Trophoblast cell (in vitro differentiated cells and primary cell): ENCODE results near the gene CADPS.

ENCODE experiments used
- DNase-seq, 2 donors: peaks; one replicate each; pipeline ENCODE4 v3.0.0-alpha.2; 2016
- H2AFZ ChIP-seq: 2 replicates; pipeline ENCODE4 v1.6.1; 2013; ENCODE audit warnings: low read length, moderate library complexity, mild to moderate bottlenecking; ENCODE audit not compliant: insufficient read depth, poor library complexity
- H2AK5ac ChIP-seq: 2 replicates; pipeline ENCODE4 v1.6.1; 2013; ENCODE audit warnings: mild to moderate bottlenecking, low read length
- H2BK120ac ChIP-seq: 2 replicates; pipeline ENCODE4 v1.6.1; 2013; ENCODE audit warnings: low read length, mild to moderate bottlenecking, moderate library complexity; ENCODE audit not compliant: insufficient read depth, poor library complexity
- H2BK12ac ChIP-seq: 2 replicates; pipeline ENCODE4 v1.6.1; 2013; ENCODE audit warnings: mild to moderate bottlenecking, low read length, moderate library complexity
- H2BK5ac ChIP-seq: 2 replicates; pipeline ENCODE4 v1.6.1; 2013; ENCODE audit warnings: low read length, low read depth, moderate library complexity, mild to moderate bottlenecking; ENCODE audit not compliant: poor library complexity
- H3K14ac ChIP-seq: 2 replicates; pipeline ENCODE4 v1.6.1; 2013; ENCODE audit warnings: mild to moderate bottlenecking, low read length
- H3K18ac ChIP-seq: 2 replicates; pipeline ENCODE4 v1.6.1; 2013; ENCODE audit warnings: mild to moderate bottlenecking, low read length
- H3K23ac ChIP-seq: 2 replicates; pipeline ENCODE4 v1.6.1; 2013; ENCODE audit warnings: low read length
- H3K27ac ChIP-seq: 2 replicates; pipeline ENCODE4 v1.5.1; 2013; ENCODE audit warnings: low read depth, mild to moderate bottlenecking, inconsistent platforms, low read length, moderate library complexity
- H3K27me3 ChIP-seq: 2 replicates; pipeline ENCODE4 v1.6.1; 2013; ENCODE audit warnings: inconsistent platforms, mild to moderate bottlenecking, low read length, moderate library complexity; ENCODE audit not compliant: insufficient read depth
- H3K36me3 ChIP-seq, 2 experiments: 1 replicate in 1 of 2; 2 replicates in 1 of 2; pipeline ENCODE4 v1.6.1; 2013; ENCODE audit warnings: low read length in 2 of 2, mild to moderate bottlenecking in 2 of 2, moderate library complexity in 1 of 2; ENCODE audit not compliant: insufficient read depth in 2 of 2, control insufficient read depth in 1 of 2
- H3K4ac ChIP-seq: 2 replicates; pipeline ENCODE4 v1.6.1; 2013; ENCODE audit warnings: low read depth, mild to moderate bottlenecking, low read length, moderate library complexity
- H3K4me1 ChIP-seq, 2 experiments: 1 replicate in 1 of 2; 2 replicates in 1 of 2; pipeline ENCODE4 v1.6.1; 2013; ENCODE audit warnings: low read length in 2 of 2, mild to moderate bottlenecking in 2 of 2, moderate library complexity in 1 of 2; ENCODE audit not compliant: insufficient read depth in 2 of 2, control insufficient read depth in 1 of 2
- H3K4me2 ChIP-seq: 2 replicates; pipeline ENCODE4 v1.6.1; 2013; ENCODE audit warnings: inconsistent platforms, mild to moderate bottlenecking, low read length, moderate library complexity
- H3K4me3 ChIP-seq: 2 replicates; pipeline ENCODE4 v1.5.1; 2013; ENCODE audit warnings: mild to moderate bottlenecking, low read depth, low read length, inconsistent platforms
- H3K79me1 ChIP-seq: one replicate; pipeline ENCODE4 v1.6.1; 2013; ENCODE audit warnings: low read length
- H3K79me2 ChIP-seq: 2 replicates; pipeline ENCODE4 v1.6.1; 2013; ENCODE audit warnings: low read length, mild to moderate bottlenecking; ENCODE audit not compliant: control insufficient read depth, insufficient read depth, poor library complexity
- H3K9ac ChIP-seq: 2 replicates; pipeline ENCODE4 v1.6.1; 2013; ENCODE audit warnings: mild to moderate bottlenecking, low read length
- H3K9me3 ChIP-seq: 2 replicates; pipeline ENCODE4 v1.6.1; 2013; ENCODE audit warnings: low read depth, mild to moderate bottlenecking, control low read depth, inconsistent platforms, low read length; ENCODE audit not compliant: insufficient read depth
- H4K12ac ChIP-seq: 2 replicates; pipeline ENCODE4 v1.6.1; 2013; ENCODE audit warnings: low read depth, mild to moderate bottlenecking, low read length, moderate library complexity
- H4K8ac ChIP-seq: 2 replicates; pipeline ENCODE4 v1.6.1; 2013; ENCODE audit warnings: low read depth, mild to moderate bottlenecking, low read length, moderate library complexity
- H4K91ac ChIP-seq: one replicate; pipeline ENCODE4 v1.6.1; 2013; ENCODE audit warnings: low read depth, mild to moderate bottlenecking, low read length, moderate library complexity
- WGBS: extraction: QIAGEN DNeasy Blood & Tissue Kit; methylation state at CpG from one replicate; pipeline ENCODE4 v1.1.7; 2013; ENCODE audit warnings: missing lambda C conversion rate; ENCODE audit not compliant: insufficient read length, insufficient coverage; ENCODE audit errors: extremely low coverage; 5-methylcytosine and 5-hydroxymethylcytosine counted together

Gene CADPS

DNA sequence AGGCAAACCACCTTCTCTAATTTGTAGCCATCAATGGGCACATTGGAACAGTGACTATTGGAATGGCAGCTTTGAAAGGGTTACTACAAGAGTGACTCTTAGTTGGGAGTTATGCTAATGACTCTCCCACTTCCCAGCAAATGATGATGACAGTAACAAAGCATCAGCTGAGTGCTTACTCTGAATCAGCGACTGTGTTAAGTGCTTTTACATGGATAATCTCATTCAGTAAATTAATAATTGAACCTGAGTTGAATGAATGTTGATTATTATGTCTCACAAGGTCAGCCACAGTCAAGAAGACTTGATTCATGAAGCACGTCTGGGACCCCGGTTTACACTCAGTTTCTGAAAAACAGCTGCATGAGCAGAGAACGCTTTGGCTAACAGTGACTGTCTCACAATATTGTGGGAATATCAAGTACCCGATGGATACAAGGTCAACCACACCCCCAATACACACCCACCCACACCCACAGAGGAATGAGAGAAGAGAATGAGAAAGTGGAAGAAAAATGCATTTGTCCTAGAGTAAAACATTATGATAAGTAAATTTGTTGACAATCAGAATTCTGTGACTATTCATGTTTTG is 259.9 kb downstream of the CADPS start:
- Histone ChIP-seq H2BK5ac (no peak overlapping the region), H3K4ac (no peak overlapping the region), H4K91ac (no peak overlapping the region), H2BK12ac (no peak overlapping the region), H3K14ac (no peak overlapping the region), H3K23ac (no peak overlapping the region), H3K18ac (no peak overlapping the region), H3K4me3 (no peak overlapping the region), H2AK5ac (no peak overlapping the region), H4K8ac (no peak overlapping the region), H3K9me3 (no peaks in the 10 kb centered on the region), H3K27me3 (no peaks in the 10 kb centered on the region), H3K9ac (no peak overlapping the region), H3K79me2 (no peaks in the 10 kb centered on the region), H4K12ac (no peak overlapping the region), H3K79me1 (no peaks in the 10 kb centered on the region), H2AFZ (no peak overlapping the region), H2BK120ac (no peak overlapping the region), H3K36me3 (no peaks in the 10 kb centered on the region), H3K4me2 (no peak overlapping the region), H3K27ac (no peak overlapping the region), H3K4me1 (no peaks in the 10 kb centered on the region)
- no peak for DNase-seq
- no CpG with 5 or more reads among the region's 5 CpGs for WGBS

- Histone ChIP-seq H3K9me3 (no peaks in the 10 kb centered on the region), H3K4me2 (no peak overlapping the region), H3K36me3 (no peaks in the 10 kb centered on the region), H3K4me3 (no peak overlapping the region), H4K12ac (no peak overlapping the region), H3K4me1 (no peaks in the 10 kb centered on the region), H3K4ac (no peak overlapping the region), H3K79me1 (no peaks in the 10 kb centered on the region), H3K14ac (no peak overlapping the region), H4K8ac (no peak overlapping the region), H2AFZ (no peak overlapping the region), H4K91ac (no peak overlapping the region), H2BK12ac (no peak overlapping the region), H3K9ac (no peak overlapping the region), H3K23ac (no peak overlapping the region), H3K18ac (no peak overlapping the region), H3K27ac (no peak overlapping the region), H2BK120ac (no peak overlapping the region), H3K79me2 (no peaks in the 10 kb centered on the region), H3K27me3 (no peaks in the 10 kb centered on the region), H2AK5ac (no peak overlapping the region), H2BK5ac (no peak overlapping the region)
- no CpG with 5 or more reads among the region's 1 CpG for WGBS
- DNase-seq, result no peak
These were observed 260.7 kb downstream of the CADPS start for GRCh38 chr3:62614527-62614926.

DNA sequence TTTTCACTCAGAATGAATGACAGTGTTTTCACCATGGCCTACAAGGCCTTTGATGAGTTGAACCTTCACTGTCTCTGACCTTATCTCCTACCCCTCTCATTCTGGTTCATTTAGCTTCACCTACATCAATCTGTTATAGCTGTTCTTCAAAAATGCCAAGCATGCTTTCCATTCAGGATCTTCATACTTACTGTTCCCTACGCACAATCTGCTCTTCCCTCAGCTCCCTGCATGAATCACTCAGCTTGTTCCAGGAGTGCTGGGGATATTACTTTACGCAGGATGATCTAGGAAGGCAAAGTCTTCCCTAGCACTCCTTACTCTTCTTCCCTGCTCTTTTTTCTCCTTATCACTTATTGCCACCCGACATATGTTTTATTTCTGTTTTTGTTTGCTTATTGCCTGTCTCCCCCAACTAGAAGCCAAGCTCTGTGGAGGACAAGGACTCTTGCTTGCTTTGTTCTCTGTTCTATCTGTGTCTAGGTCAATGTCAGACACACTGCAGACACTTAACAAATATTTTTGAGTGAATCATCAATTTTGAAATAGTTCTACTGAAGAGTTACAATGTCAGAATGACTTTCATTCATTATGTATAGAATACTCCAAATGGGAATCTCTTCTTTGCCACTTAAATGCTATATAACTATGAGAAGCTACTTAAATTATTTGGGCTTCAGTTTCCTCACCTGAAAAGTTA is 263.5 kb downstream of the CADPS start:
- Histone ChIP-seq H2AK5ac (no peak overlapping the region), H3K36me3 (no peaks in the 10 kb centered on the region), H3K23ac (no peak overlapping the region), H3K4ac (no peak overlapping the region), H3K79me1 (no peaks in the 10 kb centered on the region), H4K8ac (no peak overlapping the region), H3K4me2 (no peak overlapping the region), H3K27me3 (no peaks in the 10 kb centered on the region), H3K14ac (no peak overlapping the region), H3K9ac (no peak overlapping the region), H4K91ac (no peak overlapping the region), H3K9me3 (peaks cover 2% of the 10 kb centered on the region), H2BK120ac (no peak overlapping the region), H3K4me1 (no peaks in the 10 kb centered on the region), H2BK12ac (no peak overlapping the region), H2BK5ac (no peak overlapping the region), H3K4me3 (no peak overlapping the region), H2AFZ (no peak overlapping the region), H4K12ac (no peak overlapping the region), H3K79me2 (no peaks in the 10 kb centered on the region), H3K27ac (no peak overlapping the region), H3K18ac (no peak overlapping the region)
- DNase-seq, result no peak
- no CpG with 5 or more reads among the region's 3 CpGs for WGBS

GRCh38 chr3:62607287-62608029 is 267.8 kb downstream of the CADPS start:
- no CpG with 5 or more reads among the region's 10 CpGs for WGBS
- no peak overlapping the region for H3K18ac ChIP-seq
- peaks cover 2% of the 10 kb centered on the region for H3K9me3 ChIP-seq
- no peak overlapping the region for H4K8ac ChIP-seq
- H3K9ac ChIP-seq, result peak overlapping the region; percentile 52
- H3K4me2 ChIP-seq, result no peak overlapping the region
- no peak overlapping the region for H3K14ac ChIP-seq
- H3K79me2 ChIP-seq, result no peaks in the 10 kb centered on the region
- no peaks in the 10 kb centered on the region for H3K36me3 ChIP-seq
- no peak overlapping the region for H3K4ac ChIP-seq
- no peak for DNase-seq
- H2AFZ ChIP-seq, result no peak overlapping the region
- no peak overlapping the region for H4K91ac ChIP-seq
- H2BK5ac ChIP-seq, result no peak overlapping the region
- H2AK5ac ChIP-seq, result no peak overlapping the region
- no peak overlapping the region for H3K27ac ChIP-seq
- no peak overlapping the region for H3K23ac ChIP-seq
- H2BK120ac ChIP-seq, result no peak overlapping the region
- H3K79me1 ChIP-seq, result no peaks in the 10 kb centered on the region
- H2BK12ac ChIP-seq, result no peak overlapping the region
- H3K4me3 ChIP-seq, result no peak overlapping the region
- no peak overlapping the region for H4K12ac ChIP-seq
- H3K4me1 ChIP-seq, result no peaks in the 10 kb centered on the region
- no peaks in the 10 kb centered on the region for H3K27me3 ChIP-seq
